Endodermal cell (in vitro differentiated cells): Measurements from ENCODE around the gene HOXA6. TPM values are rescaled to one million over a fixed set of nuclear protein-coding genes. Genes with fewer than 3 reads are reported as not detected.

Experiments used
- DNase-seq: peaks from one replicate; pipeline ENCODE4 v3.0.0-alpha.2; 2017
- H3K27ac ChIP-seq: 2 replicates; pipeline ENCODE4 v1.5.1; 2013; ENCODE audit warnings: mild to moderate bottlenecking, low read depth, low read length, moderate library complexity
- H3K27me3 ChIP-seq: 2 replicates; pipeline ENCODE4 v1.6.1; 2013; ENCODE audit warnings: mild to moderate bottlenecking, low read length, moderate library complexity; ENCODE audit not compliant: insufficient read depth, control insufficient read depth, poor library complexity, severe bottlenecking
- H3K36me3 ChIP-seq: 2 replicates; pipeline ENCODE4 v1.7.0; 2013; ENCODE audit warnings: mild to moderate bottlenecking, low read length, moderate library complexity; ENCODE audit not compliant: control insufficient read depth, insufficient read depth
- H3K4me1 ChIP-seq: one replicate; pipeline ENCODE4 v1.7.0; 2013; ENCODE audit warnings: low read length; ENCODE audit not compliant: control insufficient read depth, insufficient read depth
- H3K4me3 ChIP-seq: 2 replicates; pipeline ENCODE4 v1.5.1; 2013; ENCODE audit warnings: mild to moderate bottlenecking, low read length, moderate library complexity
- H3K9ac ChIP-seq: 2 replicates; pipeline ENCODE4 v1.6.1; 2013; ENCODE audit warnings: mild to moderate bottlenecking, low read length, moderate library complexity; ENCODE audit not compliant: poor library complexity, severe bottlenecking; ENCODE audit errors: extremely low read depth
- H3K9me3 ChIP-seq: 2 replicates; pipeline ENCODE4 v1.6.1; 2013; ENCODE audit warnings: mild to moderate bottlenecking, low read length, moderate library complexity; ENCODE audit not compliant: control insufficient read depth
- H3K27ac Mint-ChIP-seq: 2 replicates; pipeline ENCODE4 v1.8.0; 2020; ENCODE audit warnings: mixed read lengths
- H3K27me3 Mint-ChIP-seq: 2 replicates; pipeline ENCODE4 v1.8.0; 2021; ENCODE audit warnings: mild to moderate bottlenecking, mixed read lengths; ENCODE audit not compliant: insufficient read depth
- H3K36me3 Mint-ChIP-seq: 2 replicates; pipeline ENCODE4 v1.8.0; 2020; ENCODE audit warnings: low read depth, mixed read lengths
- H3K4me1 Mint-ChIP-seq: 2 replicates; pipeline ENCODE4 v1.8.0; 2020; ENCODE audit warnings: mixed read lengths
- H3K4me3 Mint-ChIP-seq: 2 replicates; pipeline ENCODE4 v1.8.0; 2020; ENCODE audit warnings: mild to moderate bottlenecking, moderate library complexity, mixed read lengths
- H3K9me3 Mint-ChIP-seq: 2 replicates; pipeline ENCODE4 v1.8.0; 2020; ENCODE audit warnings: mild to moderate bottlenecking, mixed read lengths
- WGBS, 2 experiments: methylation state at CpG; one replicate each; pipeline versions ENCODE4 v1.1.5 to v1.1.7; 2013; ENCODE audit warnings: missing lambda C conversion rate in 2 of 2, mixed read lengths in 1 of 2; ENCODE audit not compliant: insufficient coverage in 1 of 2, insufficient read length in 1 of 2; 5-methylcytosine and 5-hydroxymethylcytosine counted together
- total RNA-seq, 2 donors: library from RNA; stranded (reverse); fragmentation: NEBNext Ultra II Directional in 1 of 2; extraction: Animal tissue kit (Norgen Biotek cat#: 25700) in 1 of 2; gene quantifications; 2 replicates in 1 of 2; 3 replicates in 1 of 2; pipeline ENCODE4 v1.2.1, GENCODE V29; 2021
- TF ChIP-seq, protein P1 (sequence below): fragments of 200-600 bp; sonication (generic); conservative IDR thresholded peaks from 2 replicates; pipeline ENCODE4 v1.5.0; 2021; ENCODE audit warnings: antibody characterized with exemption, mild to moderate bottlenecking

HOXA6 gene
- total RNA-seq, 2 donors from 2014 or later: not detected

GRCh38 chr7:27145165-27145913 lies 2.2 kb downstream of the HOXA6 start:
- TF ChIP-seq, protein P1, sequence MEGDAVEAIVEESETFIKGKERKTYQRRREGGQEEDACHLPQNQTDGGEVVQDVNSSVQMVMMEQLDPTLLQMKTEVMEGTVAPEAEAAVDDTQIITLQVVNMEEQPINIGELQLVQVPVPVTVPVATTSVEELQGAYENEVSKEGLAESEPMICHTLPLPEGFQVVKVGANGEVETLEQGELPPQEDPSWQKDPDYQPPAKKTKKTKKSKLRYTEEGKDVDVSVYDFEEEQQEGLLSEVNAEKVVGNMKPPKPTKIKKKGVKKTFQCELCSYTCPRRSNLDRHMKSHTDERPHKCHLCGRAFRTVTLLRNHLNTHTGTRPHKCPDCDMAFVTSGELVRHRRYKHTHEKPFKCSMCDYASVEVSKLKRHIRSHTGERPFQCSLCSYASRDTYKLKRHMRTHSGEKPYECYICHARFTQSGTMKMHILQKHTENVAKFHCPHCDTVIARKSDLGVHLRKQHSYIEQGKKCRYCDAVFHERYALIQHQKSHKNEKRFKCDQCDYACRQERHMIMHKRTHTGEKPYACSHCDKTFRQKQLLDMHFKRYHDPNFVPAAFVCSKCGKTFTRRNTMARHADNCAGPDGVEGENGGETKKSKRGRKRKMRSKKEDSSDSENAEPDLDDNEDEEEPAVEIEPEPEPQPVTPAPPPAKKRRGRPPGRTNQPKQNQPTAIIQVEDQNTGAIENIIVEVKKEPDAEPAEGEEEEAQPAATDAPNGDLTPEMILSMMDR: no peak
- Mint-ChIP-seq H3K27me3 (peaks cover 100% of the 10 kb centered on the region), H3K9me3 (peaks cover 15% of the 10 kb centered on the region), H3K36me3 (no peaks in the 10 kb centered on the region), H3K4me1 (peaks cover 9% of the 10 kb centered on the region), H3K27ac (no peak overlapping the region), H3K4me3 (no peak overlapping the region)
- Histone ChIP-seq H3K9me3 (peaks cover 16% of the 10 kb centered on the region), H3K4me3 (no peak overlapping the region), H3K27ac (no peak overlapping the region), H3K27me3 (peaks cover 100% of the 10 kb centered on the region), H3K4me1 (no peaks in the 10 kb centered on the region), H3K9ac (no peak overlapping the region), H3K36me3 (no peaks in the 10 kb centered on the region)
- DNase-seq: peak; percentile 46
- WGBS, 2 experiments: 69 to 77% methylated on average over 27 to 47 of the region's 47 CpGs

DNA sequence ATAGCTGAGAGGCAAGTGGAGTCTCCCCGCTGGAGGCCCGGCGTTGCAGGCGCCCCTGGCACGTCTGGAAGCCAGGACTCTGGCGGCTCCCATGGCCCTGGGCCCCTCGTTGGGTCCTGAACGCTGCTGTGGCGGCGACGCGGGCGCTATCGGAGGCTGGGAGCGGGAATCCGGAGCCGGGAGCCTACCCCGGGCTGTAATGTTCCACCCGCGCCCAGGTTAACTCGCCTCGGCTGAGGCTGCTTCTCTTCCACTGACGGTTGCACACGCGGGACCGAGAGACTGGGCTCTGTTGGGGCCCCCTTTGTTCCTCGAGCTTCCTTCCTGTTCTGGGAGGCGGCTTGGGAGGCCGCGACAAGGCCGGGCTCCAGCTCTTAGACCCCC lies 2.8 kb downstream of the HOXA6 start:
- H3K4me3 Mint-ChIP-seq: no peak overlapping the region
- H3K4me1 Mint-ChIP-seq: peaks cover 10% of the 10 kb centered on the region
- Histone ChIP-seq H3K36me3 (no peaks in the 10 kb centered on the region), H3K27ac (no peak overlapping the region), H3K4me1 (no peaks in the 10 kb centered on the region), H3K4me3 (no peak overlapping the region), H3K9ac (no peak overlapping the region), H3K27me3 (peaks cover 100% of the 10 kb centered on the region), H3K9me3 (peaks cover 16% of the 10 kb centered on the region)
- no peaks in the 10 kb centered on the region for H3K36me3 Mint-ChIP-seq
- H3K27ac Mint-ChIP-seq: no peak overlapping the region
- TF ChIP-seq, protein P1: no peak
- H3K9me3 Mint-ChIP-seq: peaks cover 15% of the 10 kb centered on the region
- 20 to 28% methylated on average over 21 to 31 of the region's 31 CpGs for WGBS, 2 experiments
- DNase-seq: peak; percentile 55
- H3K27me3 Mint-ChIP-seq: peaks cover 100% of the 10 kb centered on the region

DNA sequence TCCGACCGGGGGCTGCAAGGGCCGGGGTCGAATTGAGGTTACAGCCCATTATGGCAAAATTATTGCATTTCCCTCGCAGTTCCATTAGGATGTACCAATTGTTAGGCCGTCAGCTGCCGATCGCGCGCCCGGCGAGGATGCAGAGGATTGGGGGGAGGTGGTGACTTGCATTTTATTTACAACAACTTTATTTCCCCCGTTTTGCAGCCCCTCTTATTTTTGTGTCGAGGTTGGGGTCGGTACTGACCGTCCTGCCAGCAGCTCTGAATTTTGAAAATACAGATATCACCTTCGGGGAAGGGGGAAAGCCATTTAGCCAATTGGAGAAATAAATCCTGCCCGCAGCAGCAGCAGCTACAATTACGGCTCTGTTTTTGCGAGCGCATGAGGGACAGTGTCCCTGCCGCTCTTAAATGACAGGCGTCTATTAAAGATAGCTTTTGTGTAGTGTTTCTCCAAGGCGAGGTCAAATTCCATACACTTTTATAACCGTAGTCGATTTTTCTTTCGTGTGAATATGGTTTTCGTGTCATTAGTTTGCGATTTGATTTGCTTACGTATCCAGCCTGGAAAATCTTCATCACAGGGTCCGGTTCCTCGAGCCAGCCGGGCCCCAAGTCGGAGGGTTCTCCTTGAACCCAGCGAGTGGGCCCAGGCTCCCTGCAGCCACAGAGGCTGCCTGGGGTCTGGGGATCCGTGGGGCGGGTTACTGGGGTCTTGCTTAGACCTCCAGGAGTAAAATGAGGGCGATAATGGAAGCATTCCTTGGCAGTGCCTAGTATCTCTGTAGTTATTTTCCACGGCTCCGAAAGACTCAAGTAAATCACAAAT lies 3.4 kb downstream of the HOXA6 start:
- 41 to 52% methylated on average over 22 to 40 of the region's 40 CpGs for WGBS, 2 experiments

More for the DNA sequence above, 3.4 kb downstream of the HOXA6 start:
- Mint-ChIP-seq H3K4me3 (peak overlapping the region; percentile 54), H3K27me3 (peaks cover 100% of the 10 kb centered on the region), H3K27ac (no peak overlapping the region), H3K36me3 (no peaks in the 10 kb centered on the region), H3K9me3 (peaks cover 15% of the 10 kb centered on the region), H3K4me1 (peaks cover 11% of the 10 kb centered on the region)
- H3K27ac ChIP-seq: no peak overlapping the region
- peaks cover 16% of the 10 kb centered on the region for H3K9me3 ChIP-seq
- TF ChIP-seq, protein P1: peak; percentile 8
- no peak overlapping the region for H3K9ac ChIP-seq
- H3K4me1 ChIP-seq: no peaks in the 10 kb centered on the region
- H3K4me3 ChIP-seq: no peak overlapping the region
- no peaks in the 10 kb centered on the region for H3K36me3 ChIP-seq
- DNase-seq: no peak
- peaks cover 100% of the 10 kb centered on the region for H3K27me3 ChIP-seq
